Activated B cell treated with CpG ODN at 0.5 μM for 24 hours (primary cell): ENCODE measurements around the gene PALM. TPM values are rescaled to one million over a fixed set of nuclear protein-coding genes. Genes with fewer than 3 reads are reported as not detected.

Experiments used
- ATAC-seq: fragments of 200-7000 bp; cut with Tn5 transposase; one replicate; pipeline ENCODE4 v1.10.0; 2021; ENCODE audit warnings: low read depth, mild to moderate bottlenecking, moderate library complexity
- CTCF ChIA-PET: fragments of 350-600 bp; sonication (Branson Sonifier 250); formaldehyde crosslinking; loops from one replicate; lab custom pipeline; 2021; ENCODE audit warnings: antibody characterized with exemption; lab: Charles Lee
- POLR2A ChIA-PET: fragments of 350-600 bp; sonication (Branson Sonifier 250); formaldehyde crosslinking; loops from one replicate; lab custom pipeline; 2021; ENCODE audit warnings: antibody characterized with exemption; lab: Charles Lee
- DNase-seq: peaks from one replicate; pipeline ENCODE4 v3.0.0; 2022
- H3K27ac Mint-ChIP-seq: one replicate; pipeline ENCODE4 v1.8.0; 2020; ENCODE audit warnings: mixed read lengths
- H3K27me3 Mint-ChIP-seq: one replicate; pipeline ENCODE4 v1.8.0; 2021; ENCODE audit warnings: mixed read lengths
- H3K36me3 Mint-ChIP-seq: one replicate; pipeline ENCODE4 v1.8.0; 2021; ENCODE audit warnings: low read depth, mixed read lengths
- H3K4me1 Mint-ChIP-seq: one replicate; pipeline ENCODE4 v1.8.0; 2021; ENCODE audit warnings: mixed read lengths
- H3K4me3 Mint-ChIP-seq: one replicate; pipeline ENCODE4 v1.8.0; 2020; ENCODE audit warnings: mild to moderate bottlenecking, mixed read lengths
- H3K9me3 Mint-ChIP-seq: one replicate; pipeline ENCODE4 v1.8.0; 2020; ENCODE audit warnings: mixed read lengths
- intact Hi-C: fragments of 100-400 bp; cut with micrococcal nuclease; formaldehyde crosslinking; loops from one replicate; pipeline ENCODE4 v1.15.1; 2024
- total RNA-seq: library from RNA; stranded (reverse); gene quantifications from 2 replicates; pipeline ENCODE4 v1.2.3, GENCODE V29; 2022
- TF ChIP-seq, protein P1 (sequence below): fragments of 200-600 bp; IDR thresholded peaks from one replicate; pipeline ENCODE4 v1.8.0; 2022; ENCODE audit warnings: antibody characterized with exemption, mild to moderate bottlenecking

PALM gene
- total RNA-seq, 1 donor from 2014 or later = not detected

DNA sequence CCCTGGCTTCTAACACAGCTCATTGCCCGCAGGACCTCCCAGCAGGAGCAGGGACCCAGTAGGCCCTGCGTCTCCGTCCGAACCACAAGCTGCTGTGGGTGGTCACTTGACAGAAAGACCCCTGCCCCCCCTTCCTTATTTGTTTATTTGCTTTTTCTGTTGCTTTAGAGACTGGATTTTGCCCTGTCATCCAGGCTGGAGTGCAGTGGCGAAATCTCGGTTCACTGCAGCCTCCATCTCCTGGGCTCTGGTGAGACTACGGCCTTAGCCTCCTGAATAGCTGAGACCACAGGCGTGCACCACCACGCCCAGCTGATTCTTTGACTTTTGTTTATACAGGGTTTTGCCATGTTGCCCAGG is 80.9 kb downstream of the PALM start:
- no peaks in the 10 kb centered on the region for H3K4me1 Mint-ChIP-seq
- no peak for DNase-seq
- CTCF ChIA-PET = no interaction called here
- peaks cover 12% of the 10 kb centered on the region for H3K27me3 Mint-ChIP-seq
- POLR2A ChIA-PET = no interaction called here
- no peak for ATAC-seq
- H3K36me3 Mint-ChIP-seq = no peaks in the 10 kb centered on the region
- intact Hi-C loops = no loop called here
- H3K4me3 Mint-ChIP-seq = no peak overlapping the region
- H3K27ac Mint-ChIP-seq = no peak overlapping the region
- H3K9me3 Mint-ChIP-seq = no peaks in the 10 kb centered on the region
- TF ChIP-seq, protein P1, sequence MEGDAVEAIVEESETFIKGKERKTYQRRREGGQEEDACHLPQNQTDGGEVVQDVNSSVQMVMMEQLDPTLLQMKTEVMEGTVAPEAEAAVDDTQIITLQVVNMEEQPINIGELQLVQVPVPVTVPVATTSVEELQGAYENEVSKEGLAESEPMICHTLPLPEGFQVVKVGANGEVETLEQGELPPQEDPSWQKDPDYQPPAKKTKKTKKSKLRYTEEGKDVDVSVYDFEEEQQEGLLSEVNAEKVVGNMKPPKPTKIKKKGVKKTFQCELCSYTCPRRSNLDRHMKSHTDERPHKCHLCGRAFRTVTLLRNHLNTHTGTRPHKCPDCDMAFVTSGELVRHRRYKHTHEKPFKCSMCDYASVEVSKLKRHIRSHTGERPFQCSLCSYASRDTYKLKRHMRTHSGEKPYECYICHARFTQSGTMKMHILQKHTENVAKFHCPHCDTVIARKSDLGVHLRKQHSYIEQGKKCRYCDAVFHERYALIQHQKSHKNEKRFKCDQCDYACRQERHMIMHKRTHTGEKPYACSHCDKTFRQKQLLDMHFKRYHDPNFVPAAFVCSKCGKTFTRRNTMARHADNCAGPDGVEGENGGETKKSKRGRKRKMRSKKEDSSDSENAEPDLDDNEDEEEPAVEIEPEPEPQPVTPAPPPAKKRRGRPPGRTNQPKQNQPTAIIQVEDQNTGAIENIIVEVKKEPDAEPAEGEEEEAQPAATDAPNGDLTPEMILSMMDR = no peak

DNA sequence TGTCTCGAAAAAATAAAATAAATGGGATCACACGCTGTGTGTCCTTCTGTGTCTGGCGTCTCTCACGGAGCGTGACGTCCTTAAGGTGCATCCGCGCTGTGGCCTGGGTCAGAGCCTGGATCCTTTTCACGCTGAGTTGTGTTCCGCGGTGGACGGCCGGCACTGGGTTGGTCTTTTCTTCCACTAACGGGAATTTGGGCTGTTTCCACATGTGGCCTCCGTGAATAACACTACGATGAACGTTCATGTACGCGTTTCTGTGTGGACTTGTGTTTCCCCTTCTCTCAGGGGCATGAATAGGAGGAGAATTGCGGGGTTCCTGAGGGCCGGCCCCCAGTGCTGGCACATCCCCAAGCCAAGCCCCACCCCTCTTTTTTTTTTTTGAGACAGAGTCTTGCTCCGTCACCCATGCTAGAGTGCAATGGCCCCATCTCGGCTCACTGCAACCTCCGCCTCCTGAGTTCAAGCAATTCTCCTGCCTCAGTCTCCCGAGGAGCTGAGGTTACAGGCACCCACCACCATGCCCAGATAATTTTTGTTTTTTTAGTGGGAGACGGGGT is 82.4 kb downstream of the PALM start:
- Mint-ChIP-seq H3K27ac (no peak overlapping the region), H3K4me1 (no peaks in the 10 kb centered on the region), H3K36me3 (no peaks in the 10 kb centered on the region), H3K27me3 (peaks cover 12% of the 10 kb centered on the region), H3K9me3 (no peaks in the 10 kb centered on the region), H3K4me3 (no peak overlapping the region)
- ChIA-PET POLR2A (interaction anchor here (0.8 kb wide), 1 partner anchor 13 kb away, joined by 6 read pairs; no protein-coding TSS in a partner anchor), CTCF (no interaction called here)
- DNase-seq = no peak
- ATAC-seq = no peak
- intact Hi-C loops = no loop called here
- TF ChIP-seq, protein P1 = no peak

DNA sequence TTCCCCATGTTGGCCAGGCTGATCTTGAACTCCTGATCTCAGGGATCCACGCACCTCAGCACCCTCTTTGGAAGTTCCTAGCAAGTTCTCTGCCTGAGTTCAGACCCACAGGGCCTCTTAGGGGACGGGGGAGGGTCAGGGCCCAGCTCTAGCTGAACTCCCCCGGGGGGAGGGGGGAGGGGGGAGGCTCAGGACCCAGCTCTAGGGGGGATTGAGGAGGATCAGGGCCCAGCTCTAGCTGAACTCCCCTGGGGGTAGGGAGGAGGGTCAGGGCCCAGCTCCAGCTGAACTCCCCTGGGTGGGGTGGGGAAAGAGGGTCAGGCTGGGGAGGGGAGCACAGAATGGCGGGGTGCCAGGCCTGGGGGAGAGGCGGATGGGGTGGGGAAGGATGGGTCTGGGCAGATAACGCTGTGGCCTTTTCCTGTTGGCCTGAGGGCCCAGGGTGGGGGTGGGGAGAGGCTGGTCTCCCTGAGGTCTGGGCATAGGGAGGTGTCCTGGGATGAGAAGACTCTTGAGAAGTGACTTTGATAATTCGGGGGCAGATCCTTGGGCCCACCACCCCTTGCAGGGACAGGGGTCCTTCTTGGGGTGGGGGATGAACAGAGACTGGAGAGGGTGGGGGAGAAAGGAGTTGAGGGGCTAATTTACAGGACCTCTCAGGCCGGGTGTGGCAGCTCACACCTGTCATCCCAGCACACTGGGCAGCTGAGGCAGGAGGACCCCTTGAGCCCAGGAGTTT is 83.0 kb downstream of the PALM start:
- Mint-ChIP-seq H3K9me3 (no peaks in the 10 kb centered on the region), H3K27me3 (peaks cover 12% of the 10 kb centered on the region), H3K4me1 (peaks cover 2% of the 10 kb centered on the region), H3K27ac (no peak overlapping the region), H3K4me3 (no peak overlapping the region), H3K36me3 (peaks cover 1% of the 10 kb centered on the region)
- intact Hi-C loops = no loop called here
- CTCF ChIA-PET = no interaction called here
- TF ChIP-seq, protein P1 = no peak
- ATAC-seq (no peak), DNase-seq (no peak)
- POLR2A ChIA-PET = interaction anchor here (0.8 kb wide), 1 partner anchor 12 kb away, joined by 6 read pairs; no protein-coding TSS in a partner anchor

DNA sequence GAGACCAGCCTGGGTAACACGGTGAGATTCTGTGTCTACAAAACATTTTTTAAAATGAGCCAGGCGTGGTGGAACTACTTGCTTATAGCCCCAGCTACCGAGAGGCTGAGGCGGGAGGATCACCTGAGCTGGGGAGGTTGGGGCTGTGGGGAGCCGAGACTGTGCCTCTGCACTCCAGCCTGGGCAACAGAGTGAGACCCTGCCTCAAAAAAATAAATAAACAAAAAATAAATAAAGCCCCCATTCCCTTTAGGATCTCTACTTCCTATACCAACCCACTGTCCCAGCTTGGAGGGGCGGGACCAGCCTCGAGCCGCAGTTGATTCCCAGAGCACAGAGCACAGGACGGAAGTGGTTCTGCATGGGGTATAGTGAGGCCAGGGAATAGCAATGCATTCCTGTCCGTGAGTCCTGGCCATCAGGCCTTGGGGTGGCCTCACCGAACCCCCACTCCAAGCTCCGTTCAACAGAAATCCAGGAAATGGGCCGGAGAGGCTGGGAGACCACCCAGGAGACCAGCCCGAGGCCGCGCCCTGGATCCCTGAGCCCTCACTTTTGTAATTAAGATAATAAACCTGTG is 83.7 kb downstream of the PALM start:
- Mint-ChIP-seq H3K4me1 (peaks cover 4% of the 10 kb centered on the region), H3K36me3 (peaks cover 4% of the 10 kb centered on the region), H3K9me3 (no peaks in the 10 kb centered on the region), H3K27me3 (peaks cover 12% of the 10 kb centered on the region), H3K4me3 (no peak overlapping the region), H3K27ac (no peak overlapping the region)
- CTCF ChIA-PET = no interaction called here
- ATAC-seq = no peak
- intact Hi-C loops = no loop called here
- TF ChIP-seq, protein P1 = no peak
- POLR2A ChIA-PET = no interaction called here
- no peak for DNase-seq

DNA sequence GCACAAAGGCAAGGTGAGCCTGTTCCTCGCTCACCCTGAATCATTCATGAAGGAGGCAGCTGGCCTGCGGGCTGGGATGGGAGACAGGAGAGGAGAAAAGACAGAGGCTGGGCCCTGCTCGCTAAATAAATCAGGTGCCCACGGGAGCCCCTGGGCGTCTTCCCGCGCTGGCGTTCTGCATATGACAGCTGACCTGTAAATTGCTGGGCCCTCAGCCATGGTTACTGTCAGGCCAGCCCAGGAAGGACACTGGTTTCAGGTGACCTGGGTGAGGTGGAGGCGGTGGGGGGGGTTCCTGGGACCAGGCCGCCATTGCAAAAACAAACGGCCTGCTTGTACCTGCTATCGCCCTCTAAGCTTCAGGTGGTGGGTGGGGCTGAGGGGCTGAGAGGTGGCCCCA is 85.1 kb downstream of the PALM start:
- Mint-ChIP-seq H3K4me3 (no peak overlapping the region), H3K9me3 (no peaks in the 10 kb centered on the region), H3K36me3 (peaks cover 6% of the 10 kb centered on the region), H3K27ac (no peak overlapping the region), H3K27me3 (peaks cover 12% of the 10 kb centered on the region), H3K4me1 (peaks cover 8% of the 10 kb centered on the region)
- CTCF ChIA-PET = no interaction called here
- no peak for ATAC-seq
- POLR2A ChIA-PET = no interaction called here
- DNase-seq = no peak
- intact Hi-C loops = no loop called here
- TF ChIP-seq, protein P1 = no peak
